OCI-LY7 (cell line): Measurements from ENCODE around the gene STX18. TPM values are rescaled to one million over a fixed set of nuclear protein-coding genes. Genes with fewer than 3 reads are reported as not detected.

ENCODE experiments used
- BruUV-seq: library from RNA; stranded (reverse); fragments of 400-500 nt; replicated peaks from 2 replicates; lab custom pipeline; 2021; lab: Mats Ljungman, UMichigan
- CTCF ChIA-PET: fragments of 300-600 bp; sonication (Branson Sonifier 250); formaldehyde crosslinking; loops from one replicate; lab custom pipeline; 2022; ENCODE audit warnings: antibody characterized with exemption; ENCODE audit not compliant: unreplicated experiment; lab: Charles Lee
- POLR2A ChIA-PET: fragments of 300-600 bp; sonication (Branson Sonifier 250); formaldehyde crosslinking; loops from one replicate; lab custom pipeline; 2022; ENCODE audit warnings: antibody characterized with exemption; lab: Charles Lee
- DNase-seq: peaks from one replicate; pipeline ENCODE4 v3.0.0-alpha.2; 2015; ENCODE audit warnings: low spot score
- H2AFZ ChIP-seq: fragments of 200-600 bp; sonication (generic), shearing (Covaris generic); 2 replicates; pipeline ENCODE4 v1.6.1; 2014; ENCODE audit warnings: mild to moderate bottlenecking, antibody characterized with exemption, low read length, moderate library complexity
- H3K27ac ChIP-seq: fragments of 200-600 bp; sonication (generic); 2 replicates; pipeline ENCODE4 v1.5.1; 2014; ENCODE audit warnings: mixed run types, low read depth, mild to moderate bottlenecking, moderate library complexity, low read length, inconsistent platforms; ENCODE audit not compliant: poor library complexity, severe bottlenecking
- H3K36me3 ChIP-seq: fragments of 200-600 bp; sonication (generic); 2 replicates; pipeline ENCODE4 v1.6.1; 2014; ENCODE audit warnings: mild to moderate bottlenecking, antibody characterized with exemption, low read length, moderate library complexity, mixed read lengths; ENCODE audit not compliant: insufficient read depth
- H3K4me1 ChIP-seq: fragments of 200-600 bp; sonication (generic); 2 replicates; pipeline ENCODE4 v1.5.1; 2014; ENCODE audit warnings: mild to moderate bottlenecking, low read length; ENCODE audit not compliant: insufficient read depth, poor library complexity, severe bottlenecking
- H3K4me2 ChIP-seq: fragments of 200-600 bp; sonication (generic); 2 replicates; pipeline ENCODE4 v1.6.1; 2014; ENCODE audit warnings: mild to moderate bottlenecking, low read length
- H3K4me3 ChIP-seq: fragments of 200-600 bp; sonication (generic); 2 replicates; pipeline ENCODE4 v1.5.1; 2014; ENCODE audit warnings: mild to moderate bottlenecking, low read depth, low read length; ENCODE audit not compliant: poor library complexity, severe bottlenecking
- H3K79me2 ChIP-seq: fragments of 200-600 bp; sonication (generic); 2 replicates; pipeline ENCODE4 v1.6.1; 2016; ENCODE audit warnings: low read depth, mild to moderate bottlenecking, low read length, moderate library complexity, mixed read lengths; ENCODE audit not compliant: insufficient read depth
- H3K9me2 ChIP-seq: fragments of 200-600 bp; sonication (generic); 2 replicates; pipeline ENCODE4 v1.6.1; 2016; ENCODE audit warnings: mild to moderate bottlenecking, low read length, mixed read lengths; ENCODE audit not compliant: insufficient read depth
- H3K9me3 ChIP-seq: fragments of 200-600 bp; sonication (generic); 2 replicates; pipeline ENCODE4 v1.6.1; 2014; ENCODE audit warnings: mild to moderate bottlenecking, mixed run types, low read length, mixed read lengths
- H4K20me1 ChIP-seq: fragments of 200-600 bp; sonication (generic); 2 replicates; pipeline ENCODE4 v1.6.1; 2014; ENCODE audit warnings: mild to moderate bottlenecking, antibody characterized with exemption, low read length, moderate library complexity, mixed read lengths; ENCODE audit not compliant: insufficient read depth
- CTCF ChIP-seq: fragments of 200-600 bp; sonication (generic); conservative IDR thresholded peaks from 2 replicates; pipeline ENCODE4 v1.5.1; 2014; ENCODE audit warnings: mild to moderate bottlenecking, antibody characterized with exemption, low read length, moderate library complexity, mixed read lengths
- EZH2phosphoT487 ChIP-seq: fragments of 200-600 bp; sonication (generic); IDR thresholded peaks from 2 replicates; pipeline ENCODE4 v1.6.1; 2018; ENCODE audit warnings: low read depth, borderline replicate concordance, mild to moderate bottlenecking, mixed run types, antibody characterized with exemption, low read length, moderate library complexity, mixed read lengths
- intact Hi-C: fragments of 100-400 bp; cut with micrococcal nuclease; formaldehyde crosslinking; loops from one replicate; pipeline ENCODE4 v1.10.0; 2022; ENCODE audit not compliant: unreplicated experiment
- total RNA-seq, 2 experiments: library from RNA; depleted of rRNA in 1 of 2; stranded (reverse); fragments of >200 nt in 1 of 2; shearing (Covaris generic) in 1 of 2; gene quantifications; 2 replicates each; pipeline ENCODE4 v1.2.3, GENCODE V29; 2014 to 2022

STX18 gene
- total RNA-seq, 2 experiments from 2014 or later, result 30.6 to 35.2 TPM

- no peak overlapping the region for H3K4me2 ChIP-seq
- POLR2A ChIA-PET, result interaction anchor here (0.6 kb wide), 1 partner anchor 451 kb away, joined by 4 read pairs; no protein-coding TSS in a partner anchor
- intact Hi-C loops, result no loop called here
- H4K20me1 ChIP-seq, result no peaks in the 10 kb centered on the region
- H3K4me1 ChIP-seq, result no peaks in the 10 kb centered on the region
- no peak overlapping the region for H3K27ac ChIP-seq
- no peak for DNase-seq
- CTCF ChIA-PET, result no interaction called here
- peaks cover 5% of the 10 kb centered on the region; the same call in 1 of the 2 replicates for H3K36me3 ChIP-seq
- H3K9me2 ChIP-seq, result no peaks in the 10 kb centered on the region
- H3K4me3 ChIP-seq, result no peak overlapping the region
- H3K79me2 ChIP-seq, result no peaks in the 10 kb centered on the region
- no TSS peak for BruUV-seq
- TF ChIP-seq EZH2phosphoT487, result no peak
- no peak for TF ChIP-seq CTCF
- no peak overlapping the region for H2AFZ ChIP-seq
- no peaks in the 10 kb centered on the region for H3K9me3 ChIP-seq
Observed at GRCh38 chr4:4407299-4408131, 134.3 kb downstream of the STX18 start.

- H3K4me2 ChIP-seq, result no peak overlapping the region
- POLR2A ChIA-PET, result no interaction called here
- no peaks in the 10 kb centered on the region for H3K4me1 ChIP-seq
- no peak overlapping the region for H2AFZ ChIP-seq
- H3K79me2 ChIP-seq, result no peaks in the 10 kb centered on the region
- intact Hi-C loops, result no loop called here
- TF ChIP-seq CTCF, result no peak
- no peak for TF ChIP-seq EZH2phosphoT487
- no peak overlapping the region for H3K4me3 ChIP-seq
- H4K20me1 ChIP-seq, result no peaks in the 10 kb centered on the region
- CTCF ChIA-PET, result no interaction called here
- BruUV-seq, result no TSS peak
- H3K27ac ChIP-seq, result no peak overlapping the region
- DNase-seq, result no peak
- no peaks in the 10 kb centered on the region for H3K9me2 ChIP-seq
- H3K36me3 ChIP-seq, result peaks cover 5% of the 10 kb centered on the region; the same call in 1 of the 2 replicates
- no peaks in the 10 kb centered on the region for H3K9me3 ChIP-seq
Observed at GRCh38 chr4:4406455-4407298, 135.2 kb downstream of the STX18 start.
